GM12878 (cell line): ENCODE measurements around the gene MYD88. TPM values are rescaled to one million over a fixed set of nuclear protein-coding genes. Genes with fewer than 3 reads are reported as not detected.
A peak's percentile ranks its signal among the peaks of the same experiment; 100 is the strongest.

Experiments
- ATF7 ChIP-seq: fragments of 450-650 bp; IDR thresholded peaks from 2 replicates; pipeline ENCODE4 v1.6.1; 2016; ENCODE audit warnings: low read depth, mild to moderate bottlenecking
- BCL11A ChIP-seq: IDR thresholded peaks from 2 replicates; pipeline ENCODE4 v1.6.1; 2011; ENCODE audit warnings: low read depth, low read length
- BHLHE40 ChIP-seq, 2 experiments: fragments of 450-650 bp in 1 of 2; IDR thresholded peaks; 2 replicates each; pipeline ENCODE4 v1.6.1; 2011 to 2017; ENCODE audit warnings: low read depth in 2 of 2, borderline replicate concordance in 1 of 2, improper control_type of control experiment in 1 of 2, low read length in 1 of 2, mild to moderate bottlenecking in 1 of 2
- CBFB ChIP-seq: IDR thresholded peaks from 2 replicates; pipeline ENCODE4 v1.6.1; 2016; ENCODE audit warnings: antibody characterized with exemption, low read depth
- CHD1 ChIP-seq: IDR thresholded peaks from 2 replicates; pipeline ENCODE4 v1.6.1; 2012; ENCODE audit warnings: low read depth, low read length, improper control_type of control experiment
- CREB1 ChIP-seq: IDR thresholded peaks from 2 replicates; pipeline ENCODE4 v1.6.1; 2012; ENCODE audit warnings: low read depth, mild to moderate bottlenecking, inconsistent platforms
- EED ChIP-seq: sonication (generic); IDR thresholded peaks from 2 replicates; pipeline ENCODE4 v1.6.1; 2016; ENCODE audit warnings: antibody characterized with exemption, low read depth
- GABPA ChIP-seq: IDR thresholded peaks from 2 replicates; pipeline ENCODE4 v1.6.1; 2014; ENCODE audit warnings: antibody characterized with exemption, low read depth, mild to moderate bottlenecking, inconsistent platforms
- GATAD2B ChIP-seq: fragments of 450-650 bp; conservative IDR thresholded peaks from 2 replicates; pipeline ENCODE4 v1.6.1; 2017; ENCODE audit warnings: low read depth, mild to moderate bottlenecking, moderate library complexity
- HDAC6 ChIP-seq: fragments of 200-600 bp; sonication (generic); IDR thresholded peaks from one replicate; pipeline ENCODE4 v1.8.0; 2017; ENCODE audit warnings: antibody characterized with exemption; ENCODE audit not compliant: unreplicated experiment
- IKZF1 ChIP-seq: fragments of 450-650 bp; conservative IDR thresholded peaks from 2 replicates; pipeline ENCODE4 v1.6.1; 2017; ENCODE audit warnings: antibody characterized with exemption, mild to moderate bottlenecking
- IRF4 ChIP-seq: IDR thresholded peaks from 2 replicates; pipeline ENCODE4 v1.6.1; 2011; ENCODE audit warnings: low read depth, low read length
- KAT2A ChIP-seq: conservative IDR thresholded peaks from 2 replicates; pipeline ENCODE4 v1.6.1; 2011; ENCODE audit warnings: low read depth, low read length; ENCODE audit not compliant: control insufficient read depth
- LARP7 ChIP-seq: fragments of 450-650 bp; IDR thresholded peaks from 2 replicates; pipeline ENCODE4 v1.6.1; 2017; ENCODE audit warnings: mild to moderate bottlenecking
- MTA2 ChIP-seq: fragments of 450-650 bp; IDR thresholded peaks from 2 replicates; pipeline ENCODE4 v1.6.1; 2016; ENCODE audit warnings: low read depth, mild to moderate bottlenecking, moderate library complexity
- NBN ChIP-seq: fragments of 450-650 bp; IDR thresholded peaks from 2 replicates; pipeline ENCODE4 v1.6.1; 2016
- NFIC ChIP-seq: IDR thresholded peaks from 2 replicates; pipeline ENCODE4 v1.6.1; 2012; ENCODE audit warnings: low read depth, mild to moderate bottlenecking, inconsistent platforms, low read length, moderate library complexity
- NFXL1 ChIP-seq: fragments of 450-650 bp; IDR thresholded peaks from 2 replicates; pipeline ENCODE4 v1.6.1; 2017; ENCODE audit warnings: antibody characterized with exemption, mild to moderate bottlenecking, borderline replicate concordance
- NRF1 ChIP-seq: conservative IDR thresholded peaks from 2 replicates; pipeline ENCODE4 v1.6.1; 2011; ENCODE audit warnings: mild to moderate bottlenecking, low read depth, low read length, improper control_type of control experiment
- PAX8 ChIP-seq: fragments of 450-650 bp; IDR thresholded peaks from 2 replicates; pipeline ENCODE4 v1.6.1; 2017; ENCODE audit warnings: mild to moderate bottlenecking, moderate library complexity
- PML ChIP-seq: IDR thresholded peaks from 2 replicates; pipeline ENCODE4 v1.6.1; 2012; ENCODE audit warnings: low read length, inconsistent platforms
- POLR2AphosphoS2 ChIP-seq: IDR thresholded peaks from 2 replicates; pipeline ENCODE4 v1.6.1; 2011; ENCODE audit warnings: low read depth, mild to moderate bottlenecking, low read length, improper control_type of control experiment, moderate library complexity
- RCOR1 ChIP-seq: conservative IDR thresholded peaks from 2 replicates; pipeline ENCODE4 v1.6.1; 2012; ENCODE audit warnings: low read depth, low read length, improper control_type of control experiment
- RELA ChIP-seq: fragments of 450-650 bp; IDR thresholded peaks from 2 replicates; pipeline ENCODE4 v1.8.0; 2014; ENCODE audit warnings: borderline replicate concordance; ENCODE audit not compliant: partially characterized antibody
- RFX5 ChIP-seq: IDR thresholded peaks from 2 replicates; pipeline ENCODE4 v1.6.1; 2011; ENCODE audit warnings: low read depth, low read length, improper control_type of control experiment
- RUNX3 ChIP-seq: IDR thresholded peaks from 2 replicates; pipeline ENCODE4 v1.6.1; 2012; ENCODE audit warnings: low read length, inconsistent platforms
- SIN3A ChIP-seq: IDR thresholded peaks from 2 replicates; pipeline ENCODE4 v1.6.1; 2012; ENCODE audit warnings: low read depth, low read length, improper control_type of control experiment
- SMAD1 ChIP-seq: fragments of 450-650 bp; IDR thresholded peaks from 2 replicates; pipeline ENCODE4 v1.6.1; 2018; ENCODE audit warnings: mild to moderate bottlenecking, low read depth; ENCODE audit not compliant: partially characterized antibody
- SMAD5 ChIP-seq: IDR thresholded peaks from 2 replicates; pipeline ENCODE4 v1.6.1; 2016; ENCODE audit warnings: antibody characterized with exemption, low read depth
- SPI1 ChIP-seq: IDR thresholded peaks from 2 replicates; pipeline ENCODE4 v1.6.1; 2011; ENCODE audit warnings: low read depth, mild to moderate bottlenecking, low read length, moderate library complexity, borderline replicate concordance; ENCODE audit not compliant: insufficient read depth
- SREBF2 ChIP-seq: IDR thresholded peaks from 2 replicates; pipeline ENCODE4 v1.6.1; 2012; ENCODE audit warnings: mild to moderate bottlenecking, low read length
- TCF7 ChIP-seq: IDR thresholded peaks from 2 replicates; pipeline ENCODE4 v1.6.1; 2014; ENCODE audit warnings: antibody characterized with exemption, borderline replicate concordance
- ZBED1 ChIP-seq: IDR thresholded peaks from 2 replicates; pipeline ENCODE4 v1.6.1; 2016; ENCODE audit warnings: borderline replicate concordance
- ZNF217 ChIP-seq: fragments of 450-650 bp; IDR thresholded peaks from 2 replicates; pipeline ENCODE4 v1.6.1; 2017; ENCODE audit warnings: antibody characterized with exemption, mild to moderate bottlenecking
- ZSCAN29 ChIP-seq: fragments of 450-650 bp; IDR thresholded peaks from 2 replicates; pipeline ENCODE4 v1.6.1; 2017; ENCODE audit warnings: mild to moderate bottlenecking, moderate library complexity
- polyA plus RNA-seq, 11 experiments: library from polyadenylated mRNA; depleted of rRNA in 4 of 11; unstranded in 6 of 11; stranded (reverse) in 5 of 11; fragments of >200 nt; fragmentation: Nextera tagmentation in 4 of 11; fragmentation: Illumina TruSeq in 1 of 11; extraction: Ambion mirVana in 4 of 11; extraction: Trizol in 1 of 11; gene quantifications; 1 replicate in 1 of 11; 2 replicates in 10 of 11; pipeline versions ENCODE4 v1.2.1 to v1.2.3, GENCODE V29; 2011 to 2016; ENCODE audit warnings: inconsistent platforms in 2 of 11, missing spikeins in 2 of 11, low read depth in 1 of 11
- total RNA-seq, 4 experiments: library from RNA; depleted of rRNA in 3 of 4; stranded (reverse); fragments of >200 nt in 3 of 4; fragmentation: Illumina TruSeq in 1 of 4; extraction: Trizol in 1 of 4; gene quantifications; 2 replicates each; pipeline versions ENCODE4 v1.2.1 to v1.2.3, GENCODE V29; 2013 to 2021
- TF ChIP-seq, protein P1 (sequence below): fragments of 150-350 bp; IDR thresholded peaks from 2 replicates; pipeline ENCODE4 v1.6.1; 2014; ENCODE audit warnings: mild to moderate bottlenecking, low read depth, low read length
- TF ChIP-seq, protein P2 (sequence below): IDR thresholded peaks from 2 replicates; pipeline ENCODE4 v1.6.1; 2012; ENCODE audit warnings: low read length, inconsistent platforms

MYD88 gene
- total and polyA plus RNA-seq, 10 of the 15 experiments (the other 5 are each of a cell fraction or from before 2014, with no cell fraction given): 5.5 to 84.8 (median 67.5) TPM

DNA sequence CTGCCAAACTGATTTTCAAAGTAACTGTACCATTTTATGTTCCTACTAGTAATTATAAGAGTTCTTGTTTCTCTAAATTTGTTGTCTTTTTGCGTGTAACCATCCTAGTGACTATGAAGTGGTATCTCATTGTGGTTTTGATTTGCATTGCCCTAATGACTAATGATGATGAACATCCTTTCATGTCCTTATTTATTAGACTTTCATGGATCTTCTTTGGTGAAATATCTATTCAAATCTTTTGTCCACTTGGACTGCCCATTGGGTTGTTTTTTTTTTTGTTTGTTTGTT, 30.5 kb downstream of the MYD88 start (continued):
- no peak for TF ChIP-seq ZNF217
- no peak for TF ChIP-seq PAX8
- no peak for TF ChIP-seq SPI1
- TF ChIP-seq BCL11A: peak; percentile 42; the same call in 1 of the 2 replicates
- no peak for TF ChIP-seq CHD1
- TF ChIP-seq, protein P1, sequence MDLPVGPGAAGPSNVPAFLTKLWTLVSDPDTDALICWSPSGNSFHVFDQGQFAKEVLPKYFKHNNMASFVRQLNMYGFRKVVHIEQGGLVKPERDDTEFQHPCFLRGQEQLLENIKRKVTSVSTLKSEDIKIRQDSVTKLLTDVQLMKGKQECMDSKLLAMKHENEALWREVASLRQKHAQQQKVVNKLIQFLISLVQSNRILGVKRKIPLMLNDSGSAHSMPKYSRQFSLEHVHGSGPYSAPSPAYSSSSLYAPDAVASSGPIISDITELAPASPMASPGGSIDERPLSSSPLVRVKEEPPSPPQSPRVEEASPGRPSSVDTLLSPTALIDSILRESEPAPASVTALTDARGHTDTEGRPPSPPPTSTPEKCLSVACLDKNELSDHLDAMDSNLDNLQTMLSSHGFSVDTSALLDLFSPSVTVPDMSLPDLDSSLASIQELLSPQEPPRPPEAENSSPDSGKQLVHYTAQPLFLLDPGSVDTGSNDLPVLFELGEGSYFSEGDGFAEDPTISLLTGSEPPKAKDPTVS: no peak
- no peak for TF ChIP-seq EED
- TF ChIP-seq LARP7: no peak
- TF ChIP-seq BHLHE40 (IDR thresholded peaks at IDR 0.05; ENCODE audit: borderline replicate concordance in 1 of 2, low read depth in 2 of 2, low read length in 1 of 2): no peak
- no peak for TF ChIP-seq GATAD2B
- 0 out of 2 replicates have a peak, but pooled peaks have one; percentile 31 for TF ChIP-seq CREB1
- peak; percentile 19; the same call in 1 of the 2 replicates for TF ChIP-seq ATF7
- TF ChIP-seq SMAD1: no peak
- TF ChIP-seq SREBF2: no peak
- TF ChIP-seq SIN3A: no peak
- TF ChIP-seq RCOR1: no peak
- TF ChIP-seq TCF7: peak; percentile 89
- TF ChIP-seq CBFB: no peak
- no peak for TF ChIP-seq RFX5
- TF ChIP-seq GABPA: no peak
- TF ChIP-seq NBN: no peak
- no peak for TF ChIP-seq NFXL1
- TF ChIP-seq, protein P2, sequence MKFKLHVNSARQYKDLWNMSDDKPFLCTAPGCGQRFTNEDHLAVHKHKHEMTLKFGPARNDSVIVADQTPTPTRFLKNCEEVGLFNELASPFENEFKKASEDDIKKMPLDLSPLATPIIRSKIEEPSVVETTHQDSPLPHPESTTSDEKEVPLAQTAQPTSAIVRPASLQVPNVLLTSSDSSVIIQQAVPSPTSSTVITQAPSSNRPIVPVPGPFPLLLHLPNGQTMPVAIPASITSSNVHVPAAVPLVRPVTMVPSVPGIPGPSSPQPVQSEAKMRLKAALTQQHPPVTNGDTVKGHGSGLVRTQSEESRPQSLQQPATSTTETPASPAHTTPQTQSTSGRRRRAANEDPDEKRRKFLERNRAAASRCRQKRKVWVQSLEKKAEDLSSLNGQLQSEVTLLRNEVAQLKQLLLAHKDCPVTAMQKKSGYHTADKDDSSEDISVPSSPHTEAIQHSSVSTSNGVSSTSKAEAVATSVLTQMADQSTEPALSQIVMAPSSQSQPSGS: no peak
- no peak for TF ChIP-seq RELA
- peak; percentile 51; the same call in 1 of the 2 replicates for TF ChIP-seq NFIC
- TF ChIP-seq POLR2AphosphoS2: no peak
- TF ChIP-seq KAT2A: no peak
- TF ChIP-seq NRF1: no peak
- TF ChIP-seq MTA2: peak; percentile 75
- no peak for TF ChIP-seq SMAD5
- peak; percentile 90 for TF ChIP-seq RUNX3
- no peak for TF ChIP-seq HDAC6
- TF ChIP-seq IKZF1: 0 out of 2 replicates have a peak, but pooled peaks have one; percentile 14
- TF ChIP-seq ZBED1: no peak
- TF ChIP-seq PML: no peak
- no peak for TF ChIP-seq IRF4
- no peak for TF ChIP-seq ZSCAN29
